K562 (cell line): Measurements from ENCODE around the gene ARHGAP23. TPM values are rescaled to one million over a fixed set of nuclear protein-coding genes. Genes with fewer than 3 reads are reported as not detected.
A peak's percentile ranks its signal among the peaks of the same experiment; 100 is the strongest.

Experiments used
- ATAC-seq: fragments of 200-7000 bp; cut with Tn5 transposase; 3 replicates; pipeline ENCODE4 v1.9.1; 2020; ENCODE audit warnings: moderate library complexity
- BruUV-seq: library from RNA; stranded (reverse); fragments of 400-500 nt; replicated peaks from 2 replicates; lab custom pipeline; 2021; lab: Mats Ljungman, UMichigan
- CTCF ChIA-PET: fragments of 300-600 bp; formaldehyde crosslinking; extraction: SDS; loops from one replicate; lab custom pipeline; 2021; ENCODE audit warnings: low intra/inter-chr PET ratio; lab: Yijun Ruan, JAX
- POLR2A ChIA-PET: fragments of 300-600, 350-650 bp; sonication (Branson Sonifier 250); formaldehyde crosslinking; extraction: SDS; loops from one replicate; lab custom pipeline; 2021; ENCODE audit warnings: antibody characterized with exemption, inconsistent platforms; lab: Yijun Ruan, JAX
- DNase-seq, 4 experiments: peaks; one replicate each; pipeline versions ENCODE4 v3.0.0 to v3.0.0-alpha.2; 2011 to 2018; ENCODE audit warnings: low spot score in 3 of 4, mixed read lengths in 3 of 4; ENCODE audit errors: extremely low read depth in 1 of 4
- FAIRE-seq: peaks from 2 replicates; lab custom pipeline; 2011; peaks lifted over from hg19 to GRCh38; lab: Jason Lieb, UNC
- H2AFZ ChIP-seq: 2 replicates; pipeline ENCODE4 v1.6.0; 2011; ENCODE audit warnings: low read depth, low read length, control low read depth, inconsistent platforms
- H3K27ac ChIP-seq: fragments of 200-600 bp; 3 replicates; pipeline ENCODE4 v1.8.0; 2011; ENCODE audit warnings: low read depth, mild to moderate bottlenecking, control low read depth, inconsistent platforms, low read length, moderate library complexity, mixed read lengths; ENCODE audit errors: extremely low read depth
- H3K27me3 ChIP-seq, 2 experiments: fragments of 300-600 bp in 1 of 2; 2 replicates in 1 of 2; 3 replicates in 1 of 2; pipeline versions ENCODE4 v1.6.0 to v1.8.0; 2011; ENCODE audit warnings: inconsistent platforms in 2 of 2, low read length in 2 of 2, mild to moderate bottlenecking in 1 of 2, mixed read lengths in 1 of 2, moderate library complexity in 1 of 2; ENCODE audit not compliant: control insufficient read depth in 2 of 2, insufficient read depth in 2 of 2
- H3K36me3 ChIP-seq: fragments of 300-600 bp; 3 replicates; pipeline ENCODE4 v1.8.0; 2011; ENCODE audit warnings: mild to moderate bottlenecking, low read length, inconsistent platforms; ENCODE audit not compliant: control insufficient read depth, insufficient read depth
- H3K4me1 ChIP-seq, 2 experiments: fragments of 200-600 bp in 1 of 2; replicated peaks in 1 of 2; 2 replicates in 1 of 2; 3 replicates in 1 of 2; pipeline versions ENCODE4 v1.5.1 to v1.8.0; 2011; ENCODE audit warnings: inconsistent platforms in 2 of 2, low read length in 2 of 2, mild to moderate bottlenecking in 1 of 2, mixed read lengths in 1 of 2, moderate library complexity in 1 of 2; ENCODE audit not compliant: control insufficient read depth in 2 of 2, insufficient read depth in 2 of 2
- H3K4me2 ChIP-seq: 2 replicates; pipeline ENCODE4 v1.6.1; 2011; ENCODE audit warnings: low read length, control low read depth, inconsistent platforms, mixed read lengths; ENCODE audit not compliant: insufficient read depth
- H3K4me3 ChIP-seq: fragments of 200-600 bp; sonication (generic), shearing (Covaris generic); 2 replicates; pipeline ENCODE4 v1.5.1; 2016; ENCODE audit warnings: control low read depth, inconsistent platforms
- H3K79me2 ChIP-seq: fragments of 200-600 bp; 3 replicates; pipeline ENCODE4 v1.8.0; 2011; ENCODE audit warnings: low read length, inconsistent platforms; ENCODE audit not compliant: control insufficient read depth, insufficient read depth
- H3K9ac ChIP-seq, 2 experiments: 2 replicates each; pipeline versions ENCODE4 v1.6.0 to v1.6.1; 2011; ENCODE audit warnings: low read depth in 2 of 2, low read length in 2 of 2, control low read depth in 1 of 2, inconsistent platforms in 1 of 2, mild to moderate bottlenecking in 1 of 2, mixed read lengths in 1 of 2; ENCODE audit not compliant: insufficient read depth in 1 of 2
- H3K9me1 ChIP-seq: one replicate; pipeline ENCODE4 v1.6.0; 2011; ENCODE audit warnings: inconsistent platforms, mild to moderate bottlenecking, low read length, moderate library complexity; ENCODE audit not compliant: control insufficient read depth, insufficient read depth
- H3K9me3 ChIP-seq: replicated peaks from 2 replicates; pipeline ENCODE4 v1.5.1; 2011; ENCODE audit warnings: low read depth, low read length, inconsistent platforms; ENCODE audit not compliant: control insufficient read depth, insufficient read depth
- H4K20me1 ChIP-seq: replicated peaks from 2 replicates; pipeline ENCODE4 v1.6.1; 2011; ENCODE audit warnings: low read length, inconsistent platforms, mixed read lengths; ENCODE audit not compliant: control insufficient read depth, insufficient read depth
- WGBS: fragments of 100-300 bp; shearing (Covaris generic); methylation state at CpG from one replicate; pipeline ENCODE4 v1.1.6; 2016; ENCODE audit warnings: low coverage, mixed read lengths; ENCODE audit not compliant: insufficient coverage; ENCODE audit errors: missing lambda C conversion rate; 5-methylcytosine and 5-hydroxymethylcytosine counted together
- in situ Hi-C: fragments of 300-500 bp; cut with MboI; formaldehyde crosslinking; loops from 4 replicates; pipeline ENCODE4 v1.15.0; 2018; ENCODE audit warnings: inconsistent platforms, mixed read lengths
- intact Hi-C: fragments of 100-400 bp; cut with micrococcal nuclease; formaldehyde crosslinking; loops from 2 replicates; pipeline ENCODE4 v1.14.2; 2022
- polyA plus RNA-seq, 8 experiments: library from polyadenylated mRNA; depleted of rRNA in 4 of 8; stranded (reverse) in 5 of 8; unstranded in 3 of 8; fragments of >200 nt; fragmentation: Nextera tagmentation in 2 of 8; fragmentation: Illumina TruSeq in 1 of 8; extraction: Ambion mirVana in 2 of 8; extraction: Trizol in 1 of 8; gene quantifications; 2 replicates each; pipeline versions ENCODE4 v1.2.1 to v1.2.3, GENCODE V29; 2011 to 2014; ENCODE audit warnings: inconsistent platforms in 1 of 8, missing spikeins in 1 of 8
- total RNA-seq, 7 experiments: library from RNA; depleted of rRNA in 6 of 7; stranded (reverse); fragments of >200 nt in 6 of 7; fragmentation: Illumina TruSeq in 2 of 7; extraction: Trizol in 2 of 7; gene quantifications; 2 replicates each; pipeline versions ENCODE4 v1.2.1 to v1.2.3, GENCODE V29; 2011 to 2021; ENCODE audit warnings: low replicate concordance in 1 of 7
- TF ChIP-seq, protein P1 (sequence below): sonication (generic); formaldehyde crosslinking; IDR thresholded peaks from 2 replicates; pipeline ENCODE4 v1.8.0; 2023; ENCODE audit warnings: missing genetic modification reagents, mild to moderate bottlenecking, borderline replicate concordance
- TF ChIP-seq, protein P2 (sequence below): sonication (generic); formaldehyde crosslinking; IDR thresholded peaks from 2 replicates; pipeline ENCODE4 v1.9.0; 2022; ENCODE audit warnings: mild to moderate bottlenecking, missing genetic modification reagents

Gene ARHGAP23
- total and polyA plus RNA-seq, 9 of the 15 experiments (the other 6 are each of a cell fraction or from before 2014, with no cell fraction given): 0.01 to 2.7 (median 0.70) TPM

DNA sequence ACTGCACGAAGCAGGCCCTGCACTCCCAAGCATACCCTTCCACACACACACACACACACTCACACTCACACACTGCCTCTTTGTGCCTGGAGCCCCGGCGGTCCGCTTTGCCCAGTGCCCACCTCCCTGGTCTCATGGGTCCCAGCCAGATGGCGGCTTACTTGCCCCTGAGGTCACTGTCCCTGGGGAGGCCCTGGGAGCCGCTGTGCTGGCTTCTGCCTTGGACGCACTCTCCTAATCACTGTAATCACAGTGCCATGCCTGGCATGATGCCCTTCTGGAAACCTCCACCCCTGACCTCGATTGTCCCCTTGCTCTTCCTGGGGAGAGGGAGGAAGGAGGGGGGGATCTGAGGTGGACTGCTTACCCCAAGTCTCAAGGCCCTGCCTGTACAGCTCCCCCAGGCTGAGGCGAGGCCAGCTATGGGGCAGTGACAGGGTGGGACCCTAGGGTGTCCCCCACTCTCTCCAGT, 36.0 kb downstream of the ARHGAP23 start:
- Histone ChIP-seq H3K4me3 (no peak overlapping the region), H3K9me3 (no peaks in the 10 kb centered on the region), H3K79me2 (no peaks in the 10 kb centered on the region), H4K20me1 (0 out of 2 replicates have a peak, but pooled peaks cover 2% of the 10 kb centered on the region), H2AFZ (0 out of 2 replicates have a peak overlapping the region, but pooled peaks have one; percentile 21), H3K9ac (peak overlapping the region in 1 of 2 experiments; percentile 78; a peak in 2 of 4 replicates), H3K27ac (no peak overlapping the region), H3K36me3 (no peaks in the 10 kb centered on the region), H3K4me2 (0 out of 2 replicates have a peak overlapping the region, but pooled peaks have one; percentile 59), H3K9me1 (no peaks in the 10 kb centered on the region), H3K4me1 (peaks cover 21 to 64% of the 10 kb centered on the region in 2 experiments; a peak in 4 of 5 replicates), H3K27me3 (peaks cover 0 to 28% of the 10 kb centered on the region in 2 experiments; a peak in 2 of 5 replicates)
- no TSS peak for BruUV-seq
- POLR2A ChIA-PET: interaction anchor here (0.6 kb wide), 1 partner anchor 316 kb away, joined by 3 read pairs; no protein-coding TSS in a partner anchor
- TF ChIP-seq, protein P1, sequence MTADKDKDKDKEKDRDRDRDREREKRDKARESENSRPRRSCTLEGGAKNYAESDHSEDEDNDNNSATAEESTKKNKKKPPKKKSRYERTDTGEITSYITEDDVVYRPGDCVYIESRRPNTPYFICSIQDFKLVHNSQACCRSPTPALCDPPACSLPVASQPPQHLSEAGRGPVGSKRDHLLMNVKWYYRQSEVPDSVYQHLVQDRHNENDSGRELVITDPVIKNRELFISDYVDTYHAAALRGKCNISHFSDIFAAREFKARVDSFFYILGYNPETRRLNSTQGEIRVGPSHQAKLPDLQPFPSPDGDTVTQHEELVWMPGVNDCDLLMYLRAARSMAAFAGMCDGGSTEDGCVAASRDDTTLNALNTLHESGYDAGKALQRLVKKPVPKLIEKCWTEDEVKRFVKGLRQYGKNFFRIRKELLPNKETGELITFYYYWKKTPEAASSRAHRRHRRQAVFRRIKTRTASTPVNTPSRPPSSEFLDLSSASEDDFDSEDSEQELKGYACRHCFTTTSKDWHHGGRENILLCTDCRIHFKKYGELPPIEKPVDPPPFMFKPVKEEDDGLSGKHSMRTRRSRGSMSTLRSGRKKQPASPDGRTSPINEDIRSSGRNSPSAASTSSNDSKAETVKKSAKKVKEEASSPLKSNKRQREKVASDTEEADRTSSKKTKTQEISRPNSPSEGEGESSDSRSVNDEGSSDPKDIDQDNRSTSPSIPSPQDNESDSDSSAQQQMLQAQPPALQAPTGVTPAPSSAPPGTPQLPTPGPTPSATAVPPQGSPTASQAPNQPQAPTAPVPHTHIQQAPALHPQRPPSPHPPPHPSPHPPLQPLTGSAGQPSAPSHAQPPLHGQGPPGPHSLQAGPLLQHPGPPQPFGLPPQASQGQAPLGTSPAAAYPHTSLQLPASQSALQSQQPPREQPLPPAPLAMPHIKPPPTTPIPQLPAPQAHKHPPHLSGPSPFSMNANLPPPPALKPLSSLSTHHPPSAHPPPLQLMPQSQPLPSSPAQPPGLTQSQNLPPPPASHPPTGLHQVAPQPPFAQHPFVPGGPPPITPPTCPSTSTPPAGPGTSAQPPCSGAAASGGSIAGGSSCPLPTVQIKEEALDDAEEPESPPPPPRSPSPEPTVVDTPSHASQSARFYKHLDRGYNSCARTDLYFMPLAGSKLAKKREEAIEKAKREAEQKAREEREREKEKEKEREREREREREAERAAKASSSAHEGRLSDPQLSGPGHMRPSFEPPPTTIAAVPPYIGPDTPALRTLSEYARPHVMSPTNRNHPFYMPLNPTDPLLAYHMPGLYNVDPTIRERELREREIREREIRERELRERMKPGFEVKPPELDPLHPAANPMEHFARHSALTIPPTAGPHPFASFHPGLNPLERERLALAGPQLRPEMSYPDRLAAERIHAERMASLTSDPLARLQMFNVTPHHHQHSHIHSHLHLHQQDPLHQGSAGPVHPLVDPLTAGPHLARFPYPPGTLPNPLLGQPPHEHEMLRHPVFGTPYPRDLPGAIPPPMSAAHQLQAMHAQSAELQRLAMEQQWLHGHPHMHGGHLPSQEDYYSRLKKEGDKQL (CRISPR knock-in tag): 0 out of 2 replicates have a peak, but pooled peaks have one; percentile 32
- TF ChIP-seq, protein P2, sequence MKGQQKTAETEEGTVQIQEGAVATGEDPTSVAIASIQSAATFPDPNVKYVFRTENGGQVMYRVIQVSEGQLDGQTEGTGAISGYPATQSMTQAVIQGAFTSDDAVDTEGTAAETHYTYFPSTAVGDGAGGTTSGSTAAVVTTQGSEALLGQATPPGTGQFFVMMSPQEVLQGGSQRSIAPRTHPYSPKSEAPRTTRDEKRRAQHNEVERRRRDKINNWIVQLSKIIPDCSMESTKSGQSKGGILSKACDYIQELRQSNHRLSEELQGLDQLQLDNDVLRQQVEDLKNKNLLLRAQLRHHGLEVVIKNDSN (CRISPR knock-in tag): no peak
- ATAC-seq (no peak; the same call in 2 of the 3 replicates), FAIRE-seq (no peak), DNase-seq (peak in 1 of 4 experiments; percentile 6)
- in situ Hi-C loops: no loop called here
- CTCF ChIA-PET: no interaction called here
- intact Hi-C loops: no loop called here
- WGBS: 58% methylated on average over 7 of the region's 9 CpGs
